Tibial artery (tissue), 4 donors: Measurements from ENCODE around the gene IL1A.

Source experiments
- DNase-seq, 2 donors: peaks; one replicate each; pipeline ENCODE4 v3.0.0-alpha.2; 2019
- H3K27ac ChIP-seq, 2 donors: fragments of 200-600 bp; sonication (generic) in 1 of 2; 1 replicate in 1 of 2; 2 replicates in 1 of 2; pipeline ENCODE4 v1.5.1; 2018 to 2019; ENCODE audit warnings: mild to moderate bottlenecking in 1 of 2
- H3K27me3 ChIP-seq, 2 donors: fragments of 200-600 bp; sonication (generic) in 1 of 2; one replicate each; pipeline versions ENCODE4 v1.5.1 to v1.6.0; 2016 to 2019
- H3K36me3 ChIP-seq, 3 donors: fragments of 200-600 bp; sonication (generic) in 2 of 3; one replicate each; pipeline ENCODE4 v1.5.1; 2016 to 2019; ENCODE audit warnings: mild to moderate bottlenecking in 2 of 3
- H3K4me1 ChIP-seq, 4 donors: fragments of 200-600 bp; sonication (generic) in 2 of 4; 1 replicate in 3 of 4; 2 replicates in 1 of 4; pipeline ENCODE4 v1.5.1; 2016 to 2019
- H3K4me3 ChIP-seq, 2 donors: fragments of 200-600 bp; sonication (generic) in 1 of 2; 1 replicate in 1 of 2; 2 replicates in 1 of 2; pipeline ENCODE4 v1.5.1; 2018 to 2019; ENCODE audit warnings: mild to moderate bottlenecking in 2 of 2
- H3K9me3 ChIP-seq, 3 donors: fragments of 200-600 bp; sonication (generic) in 1 of 3; one replicate each; pipeline ENCODE4 v1.5.1; 2016 to 2019
- intact Hi-C: fragments of 100-400 bp; cut with DNase I; formaldehyde crosslinking; loops from one replicate; pipeline ENCODE4 v1.15.0; 2023; ENCODE audit warnings: low total_unique reads
- TF ChIP-seq, protein P1 (sequence below), 2 experiments: fragments of 200-600 bp in 1 of 2; fragments of 450-650 bp in 1 of 2; IDR thresholded peaks; one replicate each; pipeline ENCODE4 v1.5.1; 2017 to 2019; ENCODE audit warnings: antibody characterized with exemption in 2 of 2, mild to moderate bottlenecking in 1 of 2, moderate library complexity in 1 of 2

IL1A gene

DNA sequence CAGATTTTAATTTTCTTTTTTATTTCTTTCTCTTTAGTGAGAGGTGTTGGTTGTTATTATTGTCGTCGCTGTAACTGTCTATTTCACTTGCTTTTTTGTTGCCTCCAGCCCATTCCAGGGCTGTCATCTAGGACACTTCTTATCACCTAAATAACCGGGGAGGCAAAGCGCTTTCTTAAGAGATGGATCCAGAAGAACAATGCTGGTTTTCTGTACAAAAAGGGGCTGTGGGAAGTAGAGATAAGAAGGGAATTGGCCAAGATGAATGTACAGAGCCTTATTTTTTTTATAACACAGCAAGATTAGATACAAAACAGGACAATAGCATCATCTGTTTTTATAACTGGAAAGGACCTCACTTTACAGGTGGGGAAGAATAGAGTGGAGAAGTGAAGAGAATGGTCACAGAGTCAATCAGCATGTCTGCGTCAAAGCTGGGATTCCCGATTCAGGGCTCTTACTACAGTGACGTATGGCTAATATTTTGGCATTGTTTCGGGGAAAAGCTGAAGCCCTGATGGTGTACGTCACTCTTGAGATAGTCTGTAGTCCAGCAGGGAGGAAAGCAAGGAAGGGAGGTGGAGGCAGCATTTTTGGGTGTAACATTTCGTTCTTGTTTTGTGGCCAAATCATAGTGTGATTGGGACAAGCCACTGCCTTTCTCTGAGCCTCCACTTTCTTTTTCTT, 29.1 kb upstream of the IL1A start:
- no peaks in the 10 kb centered on the region for H3K27me3 ChIP-seq
- H3K27ac ChIP-seq: no peak overlapping the region
- no peaks in the 10 kb centered on the region for H3K36me3 ChIP-seq
- no peaks in the 10 kb centered on the region for H3K9me3 ChIP-seq
- DNase-seq: no peak
- TF ChIP-seq, protein P1, sequence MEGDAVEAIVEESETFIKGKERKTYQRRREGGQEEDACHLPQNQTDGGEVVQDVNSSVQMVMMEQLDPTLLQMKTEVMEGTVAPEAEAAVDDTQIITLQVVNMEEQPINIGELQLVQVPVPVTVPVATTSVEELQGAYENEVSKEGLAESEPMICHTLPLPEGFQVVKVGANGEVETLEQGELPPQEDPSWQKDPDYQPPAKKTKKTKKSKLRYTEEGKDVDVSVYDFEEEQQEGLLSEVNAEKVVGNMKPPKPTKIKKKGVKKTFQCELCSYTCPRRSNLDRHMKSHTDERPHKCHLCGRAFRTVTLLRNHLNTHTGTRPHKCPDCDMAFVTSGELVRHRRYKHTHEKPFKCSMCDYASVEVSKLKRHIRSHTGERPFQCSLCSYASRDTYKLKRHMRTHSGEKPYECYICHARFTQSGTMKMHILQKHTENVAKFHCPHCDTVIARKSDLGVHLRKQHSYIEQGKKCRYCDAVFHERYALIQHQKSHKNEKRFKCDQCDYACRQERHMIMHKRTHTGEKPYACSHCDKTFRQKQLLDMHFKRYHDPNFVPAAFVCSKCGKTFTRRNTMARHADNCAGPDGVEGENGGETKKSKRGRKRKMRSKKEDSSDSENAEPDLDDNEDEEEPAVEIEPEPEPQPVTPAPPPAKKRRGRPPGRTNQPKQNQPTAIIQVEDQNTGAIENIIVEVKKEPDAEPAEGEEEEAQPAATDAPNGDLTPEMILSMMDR (IDR thresholded peaks at IDR 0.05): no peak
- H3K4me3 ChIP-seq: no peak overlapping the region
- intact Hi-C loops: no loop called here
- H3K4me1 ChIP-seq: peaks cover 0 to 10% (median 0%) of the 10 kb centered on the region in 4 donors

DNA sequence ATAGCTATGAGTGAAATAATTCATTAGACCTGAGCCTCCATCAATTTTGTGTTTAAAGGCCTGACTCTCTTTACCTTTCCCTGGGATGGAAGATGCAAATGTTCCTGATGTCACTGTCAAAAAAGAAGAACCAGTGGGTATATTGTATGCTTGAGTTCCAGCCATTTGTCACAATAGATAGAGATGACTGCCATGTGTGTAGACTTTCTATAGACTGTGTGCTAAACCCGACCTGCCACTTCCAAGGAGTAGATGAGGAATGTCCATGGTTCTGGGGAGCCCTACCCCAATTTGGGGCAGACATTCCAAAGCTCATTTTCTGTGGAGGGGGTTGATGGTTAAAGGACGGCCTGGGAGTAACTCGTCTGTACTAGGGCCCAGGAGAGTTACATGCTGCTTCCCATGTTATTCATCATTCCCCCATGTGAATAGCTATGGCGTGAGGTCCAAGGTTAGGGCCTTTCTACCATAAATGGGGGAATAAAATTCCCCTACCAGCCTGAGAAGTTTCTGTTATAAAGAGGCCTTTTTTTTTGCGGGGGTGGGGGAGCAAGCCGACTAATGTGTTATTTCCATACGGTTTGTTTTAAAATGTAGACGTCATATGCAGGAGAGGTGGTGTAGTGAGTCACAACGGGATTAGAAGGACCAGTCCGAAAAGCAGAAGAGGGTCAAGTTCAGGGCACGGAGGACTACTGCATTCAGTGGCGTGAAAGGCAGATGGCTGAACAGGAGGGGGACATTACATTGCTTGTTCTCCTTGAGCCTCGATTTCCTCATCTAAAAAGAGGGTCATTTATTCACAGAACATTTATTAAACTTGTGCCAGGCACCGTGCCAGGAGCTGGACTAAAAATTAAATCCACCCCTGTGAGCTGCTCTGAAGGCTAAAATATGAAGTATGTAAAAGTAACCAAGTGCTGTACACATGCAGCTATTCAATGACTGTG, 28.3 kb upstream of the IL1A start:
- Histone ChIP-seq H3K36me3 (no peaks in the 10 kb centered on the region), H3K27ac (no peak overlapping the region), H3K9me3 (no peaks in the 10 kb centered on the region), H3K27me3 (no peaks in the 10 kb centered on the region), H3K4me3 (no peak overlapping the region), H3K4me1 (peaks cover 0 to 10% (median 0%) of the 10 kb centered on the region in 4 donors)
- intact Hi-C loops: no loop called here
- TF ChIP-seq, protein P1 (IDR thresholded peaks at IDR 0.05): no peak
- no peak for DNase-seq

DNA sequence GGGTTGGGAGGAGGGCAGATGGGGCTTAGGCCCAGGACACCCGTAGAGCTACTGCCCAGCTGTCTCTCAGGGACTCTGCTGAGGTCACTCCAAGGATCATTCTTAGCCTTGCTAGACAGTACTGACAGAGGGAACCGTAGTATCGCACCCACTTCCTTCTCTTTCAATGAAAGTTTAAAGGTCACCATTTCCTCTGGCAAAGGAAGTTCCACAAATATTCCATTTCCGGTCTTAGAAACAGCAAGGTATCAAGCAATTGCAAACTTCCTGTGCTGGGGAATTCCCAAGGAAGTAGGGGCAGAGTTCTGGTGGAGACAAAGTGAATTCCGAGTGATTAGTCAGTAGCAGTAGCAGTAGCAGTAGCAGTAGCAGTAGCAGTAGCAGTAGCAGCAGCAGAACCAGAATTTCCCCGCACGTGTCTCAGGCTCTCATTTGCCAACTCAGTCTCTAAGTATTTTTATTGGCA, 27.6 kb upstream of the IL1A start:
- Histone ChIP-seq H3K36me3 (no peaks in the 10 kb centered on the region), H3K4me3 (no peak overlapping the region), H3K27me3 (no peaks in the 10 kb centered on the region), H3K27ac (no peak overlapping the region), H3K9me3 (no peaks in the 10 kb centered on the region), H3K4me1 (peaks cover 0 to 10% (median 0%) of the 10 kb centered on the region in 4 donors)
- TF ChIP-seq, protein P1 (IDR thresholded peaks at IDR 0.05): no peak
- intact Hi-C loops: no loop called here
- no peak for DNase-seq

DNA sequence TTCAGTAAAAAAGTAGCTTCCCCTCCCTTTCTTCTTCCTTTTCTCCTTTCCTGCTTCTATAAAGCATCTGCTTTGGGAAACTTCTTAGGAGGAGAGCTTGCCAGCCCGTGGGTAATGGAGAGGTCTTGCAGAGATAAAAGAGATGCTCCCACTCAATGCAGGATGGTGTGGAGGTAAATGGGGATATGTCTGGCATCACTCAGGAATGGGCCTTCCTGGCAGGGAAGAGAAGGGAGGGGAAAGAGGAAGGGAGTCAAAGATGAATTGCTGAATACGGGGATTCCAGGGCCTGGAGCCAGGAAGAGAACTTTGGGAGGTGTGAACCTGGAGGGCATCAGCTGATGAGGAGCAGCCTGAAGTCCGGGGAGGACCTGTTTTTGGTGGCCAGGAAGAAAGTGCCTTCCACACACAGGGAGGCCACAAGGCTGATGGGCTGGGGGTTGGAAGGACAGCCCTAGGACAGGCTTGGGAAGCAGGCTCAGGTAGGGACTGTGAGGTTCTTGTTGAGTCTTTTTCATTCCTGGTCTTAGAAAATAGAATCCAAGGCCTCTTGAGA, 27.1 kb upstream of the IL1A start:
- no peak overlapping the region for H3K4me3 ChIP-seq
- no peaks in the 10 kb centered on the region for H3K9me3 ChIP-seq
- H3K27me3 ChIP-seq: no peaks in the 10 kb centered on the region
- no peak for DNase-seq
- intact Hi-C loops: no loop called here
- H3K36me3 ChIP-seq: no peaks in the 10 kb centered on the region
- peaks cover 0 to 10% (median 0%) of the 10 kb centered on the region in 4 donors for H3K4me1 ChIP-seq
- TF ChIP-seq, protein P1 (IDR thresholded peaks at IDR 0.05): no peak
- no peak overlapping the region for H3K27ac ChIP-seq

DNA sequence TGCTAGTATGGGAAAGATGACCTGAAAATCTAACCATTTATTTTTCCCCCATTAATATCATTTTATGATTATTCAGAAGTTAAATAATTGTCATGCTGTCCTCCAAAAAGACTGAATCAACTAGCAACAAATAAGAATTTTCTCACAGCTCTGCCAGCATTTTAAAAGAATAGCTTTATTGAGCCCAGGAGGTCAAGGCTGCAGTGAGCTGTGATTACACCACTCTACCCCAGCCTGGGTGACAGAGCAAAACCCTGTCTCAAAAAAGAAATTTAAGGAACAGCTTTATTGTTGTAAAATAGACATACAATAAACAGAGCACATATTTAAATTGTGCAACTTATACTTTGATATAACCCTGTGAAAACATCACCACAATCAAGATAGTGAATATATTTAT, 24.8 kb upstream of the IL1A start:
- no peaks in the 10 kb centered on the region for H3K27me3 ChIP-seq
- no peak overlapping the region for H3K27ac ChIP-seq
- no peaks in the 10 kb centered on the region for H3K9me3 ChIP-seq
- no peak for DNase-seq
- intact Hi-C loops: no loop called here
- no peak overlapping the region for H3K4me3 ChIP-seq
- H3K36me3 ChIP-seq: no peaks in the 10 kb centered on the region
- TF ChIP-seq, protein P1 (IDR thresholded peaks at IDR 0.05): no peak
- H3K4me1 ChIP-seq: peaks cover 0 to 10% (median 0%) of the 10 kb centered on the region in 4 donors
